Measurements from ENCODE around the gene NTSR1. TPM values are rescaled to one million over a fixed set of nuclear protein-coding genes. Genes with fewer than 3 reads are reported as not detected.

NTSR1 gene
- total and polyA plus RNA-seq, 2 of the 13 experiments (the other 11 are each of a cell fraction or from before 2014, with no cell fraction given) = 0.09 to 0.12 TPM

DNA sequence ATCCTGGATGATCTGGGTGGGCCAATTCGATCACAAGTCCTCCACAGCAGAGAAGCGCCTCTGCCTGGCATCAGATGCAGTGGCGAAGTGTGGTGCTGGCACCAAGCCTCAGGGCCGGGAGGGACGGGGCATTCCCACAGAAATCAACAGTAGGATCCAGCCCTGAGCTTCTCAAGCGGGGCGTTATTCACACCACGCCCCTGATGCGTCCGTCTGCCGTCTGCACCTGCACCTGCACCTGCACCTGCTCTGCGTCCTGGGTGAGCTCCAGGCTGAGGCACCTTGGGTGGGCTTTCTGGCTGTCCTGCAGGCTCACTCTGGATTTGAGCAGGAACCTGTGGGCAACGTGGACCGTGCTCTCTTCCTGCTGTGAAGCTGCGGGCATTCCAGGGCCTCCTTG lies 13.8 kb upstream of the NTSR1 start (continued):
- TF ChIP-seq, protein P1, sequence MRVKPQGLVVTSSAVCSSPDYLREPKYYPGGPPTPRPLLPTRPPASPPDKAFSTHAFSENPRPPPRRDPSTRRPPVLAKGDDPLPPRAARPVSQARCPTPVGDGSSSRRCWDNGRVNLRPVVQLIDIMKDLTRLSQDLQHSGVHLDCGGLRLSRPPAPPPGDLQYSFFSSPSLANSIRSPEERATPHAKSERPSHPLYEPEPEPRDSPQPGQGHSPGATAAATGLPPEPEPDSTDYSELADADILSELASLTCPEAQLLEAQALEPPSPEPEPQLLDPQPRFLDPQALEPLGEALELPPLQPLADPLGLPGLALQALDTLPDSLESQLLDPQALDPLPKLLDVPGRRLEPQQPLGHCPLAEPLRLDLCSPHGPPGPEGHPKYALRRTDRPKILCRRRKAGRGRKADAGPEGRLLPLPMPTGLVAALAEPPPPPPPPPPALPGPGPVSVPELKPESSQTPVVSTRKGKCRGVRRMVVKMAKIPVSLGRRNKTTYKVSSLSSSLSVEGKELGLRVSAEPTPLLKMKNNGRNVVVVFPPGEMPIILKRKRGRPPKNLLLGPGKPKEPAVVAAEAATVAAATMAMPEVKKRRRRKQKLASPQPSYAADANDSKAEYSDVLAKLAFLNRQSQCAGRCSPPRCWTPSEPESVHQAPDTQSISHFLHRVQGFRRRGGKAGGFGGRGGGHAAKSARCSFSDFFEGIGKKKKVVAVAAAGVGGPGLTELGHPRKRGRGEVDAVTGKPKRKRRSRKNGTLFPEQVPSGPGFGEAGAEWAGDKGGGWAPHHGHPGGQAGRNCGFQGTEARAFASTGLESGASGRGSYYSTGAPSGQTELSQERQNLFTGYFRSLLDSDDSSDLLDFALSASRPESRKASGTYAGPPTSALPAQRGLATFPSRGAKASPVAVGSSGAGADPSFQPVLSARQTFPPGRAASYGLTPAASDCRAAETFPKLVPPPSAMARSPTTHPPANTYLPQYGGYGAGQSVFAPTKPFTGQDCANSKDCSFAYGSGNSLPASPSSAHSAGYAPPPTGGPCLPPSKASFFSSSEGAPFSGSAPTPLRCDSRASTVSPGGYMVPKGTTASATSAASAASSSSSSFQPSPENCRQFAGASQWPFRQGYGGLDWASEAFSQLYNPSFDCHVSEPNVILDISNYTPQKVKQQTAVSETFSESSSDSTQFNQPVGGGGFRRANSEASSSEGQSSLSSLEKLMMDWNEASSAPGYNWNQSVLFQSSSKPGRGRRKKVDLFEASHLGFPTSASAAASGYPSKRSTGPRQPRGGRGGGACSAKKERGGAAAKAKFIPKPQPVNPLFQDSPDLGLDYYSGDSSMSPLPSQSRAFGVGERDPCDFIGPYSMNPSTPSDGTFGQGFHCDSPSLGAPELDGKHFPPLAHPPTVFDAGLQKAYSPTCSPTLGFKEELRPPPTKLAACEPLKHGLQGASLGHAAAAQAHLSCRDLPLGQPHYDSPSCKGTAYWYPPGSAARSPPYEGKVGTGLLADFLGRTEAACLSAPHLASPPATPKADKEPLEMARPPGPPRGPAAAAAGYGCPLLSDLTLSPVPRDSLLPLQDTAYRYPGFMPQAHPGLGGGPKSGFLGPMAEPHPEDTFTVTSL (CRISPR knock-in tag; IDR thresholded peaks at IDR 0.05; ENCODE audit: borderline replicate concordance) = no peak
- no peak for TF ChIP-seq ZKSCAN8 (CRISPR knock-in tag; IDR thresholded peaks at IDR 0.05; ENCODE audit: borderline replicate concordance)

DNA sequence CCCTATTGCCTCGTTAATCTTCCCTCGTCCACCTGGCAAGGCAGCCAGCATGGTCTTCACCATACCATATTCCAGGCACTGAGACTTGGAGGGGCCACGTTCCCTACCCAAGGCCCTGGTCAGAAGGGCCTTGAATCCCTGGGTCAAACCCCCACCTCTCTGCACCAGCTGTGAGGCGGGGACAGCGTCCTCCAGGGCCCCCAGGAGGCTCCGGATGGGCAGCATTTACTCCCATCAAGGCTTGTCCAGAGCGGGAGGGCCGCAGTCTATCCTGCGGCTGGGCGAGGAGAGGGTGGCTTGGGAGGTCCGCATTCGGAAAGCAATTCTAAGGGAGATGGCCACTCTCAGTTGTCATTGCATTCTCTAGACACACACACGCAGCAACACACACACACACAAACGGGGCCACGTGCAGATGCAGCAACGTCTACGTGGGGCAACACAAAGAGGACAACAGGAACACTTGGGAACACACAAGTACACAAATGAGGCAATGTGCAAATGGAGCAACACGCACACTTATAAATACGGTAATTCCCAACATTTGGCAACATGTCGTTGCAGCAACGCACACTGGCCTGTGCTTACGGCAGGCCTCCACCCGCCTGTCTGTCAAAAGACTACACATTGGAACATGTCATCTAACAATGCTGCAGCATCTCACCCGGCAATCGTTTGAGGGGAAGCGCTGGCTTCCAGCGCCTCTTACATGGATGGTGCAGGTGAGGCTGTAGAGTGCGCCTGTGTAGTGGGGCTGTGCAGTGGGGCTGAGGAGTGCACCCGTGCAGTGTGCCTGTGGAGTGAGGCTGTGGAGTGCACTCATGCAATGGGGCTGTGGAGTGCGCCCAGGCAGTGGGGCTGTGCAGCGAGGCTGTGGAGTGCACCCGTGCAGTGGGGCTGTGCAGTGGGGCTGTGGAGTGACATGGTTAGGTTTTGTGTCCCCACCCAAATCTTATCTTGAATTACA lies 12.9 kb upstream of the NTSR1 start:
- FAIRE-seq (no peak), ATAC-seq (no peak), DNase-seq (ENCODE audit: low spot score) (no peak)
- ChIA-PET CTCF (ENCODE audit: low intra/inter-chr PET ratio, low total read pairs) (no interaction called here), POLR2A (no interaction called here)
- Histone ChIP-seq H4K20me1 (ENCODE audit: insufficient read depth, low read length) (peaks cover 7% of the 10 kb centered on the region; the same call in 1 of the 2 replicates), H3K79me2 (ENCODE audit: insufficient read depth, low read length) (no peaks in the 10 kb centered on the region), H3K27ac (ENCODE audit: extremely low read length, insufficient read depth, low read length) (no peak overlapping the region), H3K9ac (ENCODE audit: insufficient read depth, low read depth, low read length) (no peak overlapping the region), H3K4me3 (replicated peaks in 1 of 3; ENCODE audit: insufficient read depth in 1 of 3, low read depth in 2 of 3, low read length in 3 of 3) (no peak overlapping the region), H3K36me3 (replicated peaks in 1 of 2; ENCODE audit: control insufficient read depth in 1 of 2, insufficient read depth in 2 of 2, low read length in 2 of 2) (no peaks in the 10 kb centered on the region), H2AFZ (ENCODE audit: low read length) (no peak overlapping the region), H3K4me2 (ENCODE audit: low read depth, low read length) (no peak overlapping the region), H3K4me1 (ENCODE audit: insufficient read depth, low read length) (no peaks in the 10 kb centered on the region; the same call in 1 of the 2 replicates), H3K27me3 (ENCODE audit: control insufficient read depth in 1 of 2, insufficient read depth in 2 of 2, low read length in 2 of 2) (peaks cover 52 to 98% of the 10 kb centered on the region in 2 experiments), H3K9me3 (ENCODE audit: low read length) (no peaks in the 10 kb centered on the region)
- 34% methylated on average over 32 of the region's 32 CpGs for WGBS (ENCODE audit: low lambda C conversion rate)
- BruUV-seq (replicated peaks) = no TSS peak
- in situ Hi-C loops (cut with HindIII; ENCODE audit: extremely low pct_ligation_motif_present, low pct_unique_long_range_greater_than_20kb) = no loop called here
- TF ChIP-seq GZF1 (CRISPR knock-in tag; IDR thresholded peaks at IDR 0.05) (peak; percentile 95), ZNF672 (CRISPR knock-in tag; IDR thresholded peaks at IDR 0.05) (0 out of 2 replicates have a peak, but pooled peaks have one; percentile 38), ZNF782 (CRISPR knock-in tag; IDR thresholded peaks at IDR 0.05; ENCODE audit: borderline replicate concordance) (no peak), KMT2B (CRISPR knock-in tag; IDR thresholded peaks at IDR 0.05) (no peak), RFX5 (IDR thresholded peaks at IDR 0.05; ENCODE audit: low read depth, low read length) (no peak), ZNF430 (CRISPR knock-in tag; IDR thresholded peaks at IDR 0.05) (no peak), NCOA1 (CRISPR knock-in tag; IDR thresholded peaks at IDR 0.05) (no peak)
- TF ChIP-seq, protein P2, sequence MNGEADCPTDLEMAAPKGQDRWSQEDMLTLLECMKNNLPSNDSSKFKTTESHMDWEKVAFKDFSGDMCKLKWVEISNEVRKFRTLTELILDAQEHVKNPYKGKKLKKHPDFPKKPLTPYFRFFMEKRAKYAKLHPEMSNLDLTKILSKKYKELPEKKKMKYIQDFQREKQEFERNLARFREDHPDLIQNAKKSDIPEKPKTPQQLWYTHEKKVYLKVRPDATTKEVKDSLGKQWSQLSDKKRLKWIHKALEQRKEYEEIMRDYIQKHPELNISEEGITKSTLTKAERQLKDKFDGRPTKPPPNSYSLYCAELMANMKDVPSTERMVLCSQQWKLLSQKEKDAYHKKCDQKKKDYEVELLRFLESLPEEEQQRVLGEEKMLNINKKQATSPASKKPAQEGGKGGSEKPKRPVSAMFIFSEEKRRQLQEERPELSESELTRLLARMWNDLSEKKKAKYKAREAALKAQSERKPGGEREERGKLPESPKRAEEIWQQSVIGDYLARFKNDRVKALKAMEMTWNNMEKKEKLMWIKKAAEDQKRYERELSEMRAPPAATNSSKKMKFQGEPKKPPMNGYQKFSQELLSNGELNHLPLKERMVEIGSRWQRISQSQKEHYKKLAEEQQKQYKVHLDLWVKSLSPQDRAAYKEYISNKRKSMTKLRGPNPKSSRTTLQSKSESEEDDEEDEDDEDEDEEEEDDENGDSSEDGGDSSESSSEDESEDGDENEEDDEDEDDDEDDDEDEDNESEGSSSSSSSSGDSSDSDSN (CRISPR knock-in tag; IDR thresholded peaks at IDR 0.05) = no peak
- TF ChIP-seq, protein P3, sequence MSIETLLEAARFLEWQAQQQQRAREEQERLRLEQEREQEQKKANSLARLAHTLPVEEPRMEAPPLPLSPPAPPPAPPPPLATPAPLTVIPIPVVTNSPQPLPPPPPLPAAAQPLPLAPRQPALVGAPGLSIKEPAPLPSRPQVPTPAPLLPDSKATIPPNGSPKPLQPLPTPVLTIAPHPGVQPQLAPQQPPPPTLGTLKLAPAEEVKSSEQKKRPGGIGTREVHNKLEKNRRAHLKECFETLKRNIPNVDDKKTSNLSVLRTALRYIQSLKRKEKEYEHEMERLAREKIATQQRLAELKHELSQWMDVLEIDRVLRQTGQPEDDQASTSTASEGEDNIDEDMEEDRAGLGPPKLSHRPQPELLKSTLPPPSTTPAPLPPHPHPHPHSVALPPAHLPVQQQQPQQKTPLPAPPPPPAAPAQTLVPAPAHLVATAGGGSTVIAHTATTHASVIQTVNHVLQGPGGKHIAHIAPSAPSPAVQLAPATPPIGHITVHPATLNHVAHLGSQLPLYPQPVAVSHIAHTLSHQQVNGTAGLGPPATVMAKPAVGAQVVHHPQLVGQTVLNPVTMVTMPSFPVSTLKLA (IDR thresholded peaks at IDR 0.05) = peak; percentile 15; the same call in 1 of the 2 replicates
- intact Hi-C loops (cut with micrococcal nuclease; ENCODE audit: unreplicated experiment) = no loop called here
